Measurements from ENCODE around the gene ETS1.

Gene ETS1

GRCh38 chr11:128568166-128568778 lies 19.1 kb downstream of the ETS1 start:
- TF ChIP-seq, protein P1, sequence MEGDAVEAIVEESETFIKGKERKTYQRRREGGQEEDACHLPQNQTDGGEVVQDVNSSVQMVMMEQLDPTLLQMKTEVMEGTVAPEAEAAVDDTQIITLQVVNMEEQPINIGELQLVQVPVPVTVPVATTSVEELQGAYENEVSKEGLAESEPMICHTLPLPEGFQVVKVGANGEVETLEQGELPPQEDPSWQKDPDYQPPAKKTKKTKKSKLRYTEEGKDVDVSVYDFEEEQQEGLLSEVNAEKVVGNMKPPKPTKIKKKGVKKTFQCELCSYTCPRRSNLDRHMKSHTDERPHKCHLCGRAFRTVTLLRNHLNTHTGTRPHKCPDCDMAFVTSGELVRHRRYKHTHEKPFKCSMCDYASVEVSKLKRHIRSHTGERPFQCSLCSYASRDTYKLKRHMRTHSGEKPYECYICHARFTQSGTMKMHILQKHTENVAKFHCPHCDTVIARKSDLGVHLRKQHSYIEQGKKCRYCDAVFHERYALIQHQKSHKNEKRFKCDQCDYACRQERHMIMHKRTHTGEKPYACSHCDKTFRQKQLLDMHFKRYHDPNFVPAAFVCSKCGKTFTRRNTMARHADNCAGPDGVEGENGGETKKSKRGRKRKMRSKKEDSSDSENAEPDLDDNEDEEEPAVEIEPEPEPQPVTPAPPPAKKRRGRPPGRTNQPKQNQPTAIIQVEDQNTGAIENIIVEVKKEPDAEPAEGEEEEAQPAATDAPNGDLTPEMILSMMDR (conservative IDR thresholded peaks at IDR 0.05; ENCODE audit: low read depth): no peak
- H3K27ac ChIP-seq: no peak overlapping the region
- POLR2A ChIA-PET (ENCODE audit: low non-redundant PET): no interaction called here

DNA sequence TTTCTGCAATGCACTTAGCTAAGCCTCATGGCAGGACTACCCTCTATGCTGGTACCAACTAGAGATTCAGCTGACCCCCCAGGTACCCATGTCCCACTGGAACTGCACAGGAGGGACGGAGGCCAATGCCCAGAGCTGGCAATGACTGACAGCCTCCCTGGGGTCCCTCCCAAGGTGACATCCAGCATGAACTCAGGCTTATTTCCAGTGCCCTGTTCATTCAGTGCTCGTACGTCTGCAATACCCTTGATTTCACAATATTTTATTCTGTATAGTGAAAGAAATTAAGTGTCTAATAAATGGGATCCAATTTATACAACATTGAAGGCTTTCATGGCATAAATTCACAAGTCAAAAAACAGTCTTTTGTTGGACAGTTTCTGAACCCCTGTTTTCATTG lies 20.2 kb downstream of the ETS1 start:
- TF ChIP-seq, protein P1 (conservative IDR thresholded peaks at IDR 0.05; ENCODE audit: low read depth): no peak
- CTCF ChIA-PET: no interaction called here
- POLR2A ChIA-PET (ENCODE audit: low non-redundant PET): no interaction called here
- H3K27ac ChIP-seq: no peak overlapping the region
- DNase-seq (ENCODE audit: low spot score): no peak

More at GRCh38 chr11:128568166-128568778, 19.1 kb downstream of the ETS1 start:
- no peak for DNase-seq (ENCODE audit: low spot score)
- CTCF ChIA-PET: no interaction called here

GRCh38 chr11:128565881-128566280 lies 21.5 kb downstream of the ETS1 start:
- TF ChIP-seq, protein P1 (conservative IDR thresholded peaks at IDR 0.05; ENCODE audit: low read depth): no peak
- DNase-seq (ENCODE audit: low spot score): no peak
- H3K27ac ChIP-seq: no peak overlapping the region
- CTCF ChIA-PET: no interaction called here
- POLR2A ChIA-PET (ENCODE audit: low non-redundant PET): no interaction called here

GRCh38 chr11:128564642-128565245 lies 22.6 kb downstream of the ETS1 start:
- DNase-seq (ENCODE audit: low spot score): no peak
- TF ChIP-seq, protein P1 (conservative IDR thresholded peaks at IDR 0.05; ENCODE audit: low read depth): no peak
- POLR2A ChIA-PET (ENCODE audit: low non-redundant PET): no interaction called here
- H3K27ac ChIP-seq: no peak overlapping the region
- CTCF ChIA-PET: no interaction called here

- POLR2A ChIA-PET (ENCODE audit: low non-redundant PET): no interaction called here
- CTCF ChIA-PET: no interaction called here
- H3K27ac ChIP-seq: no peak overlapping the region
- DNase-seq (ENCODE audit: low spot score): no peak
- TF ChIP-seq, protein P1 (conservative IDR thresholded peaks at IDR 0.05; ENCODE audit: low read depth): no peak
These were observed 23.3 kb downstream of the ETS1 start for GRCh38 chr11:128563942-128564641.

DNA sequence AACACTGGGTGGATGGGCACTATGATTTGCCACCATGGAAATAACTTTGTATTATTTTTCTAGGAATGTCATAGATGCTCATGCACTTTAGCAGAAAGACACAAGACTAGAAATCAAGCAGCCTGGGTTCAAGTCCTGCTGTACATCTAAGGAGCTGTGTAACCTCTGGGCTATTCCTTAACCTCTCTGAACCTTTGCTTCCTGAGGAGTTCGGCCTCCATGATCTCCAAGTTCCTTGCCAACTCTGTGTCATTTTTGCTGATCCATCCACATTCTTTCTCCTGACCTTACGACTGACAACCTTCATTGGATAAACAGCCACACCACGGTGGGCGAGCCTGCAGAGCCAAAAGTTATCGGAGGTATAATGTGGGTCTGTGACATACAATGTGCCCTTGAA lies 24.1 kb downstream of the ETS1 start:
- ChIA-PET POLR2A (ENCODE audit: low non-redundant PET) (no interaction called here), CTCF (no interaction called here)
- no peak overlapping the region for H3K27ac ChIP-seq
- TF ChIP-seq, protein P1 (conservative IDR thresholded peaks at IDR 0.05; ENCODE audit: low read depth): no peak
- no peak for DNase-seq (ENCODE audit: low spot score)
